ENCODE measurements around the gene GSTP1. TPM values are rescaled to one million over a fixed set of nuclear protein-coding genes. Genes with fewer than 3 reads are reported as not detected.

The GSTP1 gene
- total and polyA plus RNA-seq, 9 of the 15 experiments (the other 6 are each of a cell fraction or from before 2014, with no cell fraction given): 592 to 2,150 (median 1,204) TPM

DNA sequence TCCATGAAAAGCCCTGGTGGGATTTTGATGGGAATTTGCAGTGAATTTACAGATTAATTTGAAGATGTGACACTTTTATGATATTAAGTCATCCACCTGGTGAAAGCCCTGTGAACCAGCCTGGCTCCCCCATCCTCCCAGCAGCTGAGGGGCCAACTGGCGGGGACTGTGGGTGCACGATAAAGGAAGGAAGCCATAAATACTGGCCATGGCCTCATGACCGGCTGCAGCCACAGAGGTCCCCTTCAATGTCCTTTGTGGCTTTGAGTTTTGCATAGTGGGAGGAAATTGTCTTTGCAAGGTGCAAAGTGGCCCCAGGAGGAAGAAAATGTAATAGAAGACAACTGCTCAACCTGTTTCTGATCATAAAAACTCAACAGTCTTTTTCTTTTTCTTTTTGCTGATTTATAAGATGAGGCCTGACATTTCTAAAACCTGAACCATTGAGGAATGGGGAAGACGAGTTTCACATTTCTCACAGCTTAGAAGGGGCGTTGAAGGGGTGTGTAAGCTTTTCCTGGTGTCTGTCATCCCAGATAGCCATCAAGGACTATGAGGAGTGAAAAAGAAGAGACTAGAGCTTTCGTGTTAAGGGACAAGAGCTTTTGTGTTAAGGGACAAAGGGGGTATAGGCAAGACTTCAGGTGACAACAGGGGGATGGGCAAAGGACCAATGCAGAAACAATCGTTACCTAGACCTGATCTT is 16.9 kb downstream of the GSTP1 start (continued):
- TF ChIP-seq POLR2AphosphoS5 (IDR thresholded peaks at IDR 0.05; ENCODE audit: control insufficient read depth, insufficient read depth, low read depth, low read length) (peak; percentile 85), SAP30 (IDR thresholded peaks at IDR 0.05; ENCODE audit: borderline replicate concordance, insufficient read depth, low read depth, low read length, poor library complexity, severe bottlenecking) (no peak), NUFIP1 (IDR thresholded peaks at IDR 0.05; ENCODE audit: partially characterized antibody) (no peak), NFYB (IDR thresholded peaks at IDR 0.05; ENCODE audit: extremely low read depth, insufficient read length) (no peak), ZFP36 (IDR thresholded peaks at IDR 0.05; ENCODE audit: low read depth, low read length, partially characterized antibody) (no peak), TAF9B (IDR thresholded peaks at IDR 0.05; ENCODE audit: partially characterized antibody) (no peak), TCFL5 (CRISPR knock-in tag; conservative IDR thresholded peaks at IDR 0.05) (no peak), LEF1 (IDR thresholded peaks at IDR 0.05) (peak; percentile 76), POLR3G (IDR thresholded peaks at IDR 0.05; ENCODE audit: extremely low read depth, insufficient read length, insufficient replicate concordance) (no peak), SREBF2 (CRISPR knock-in tag; IDR thresholded peaks at IDR 0.05) (no peak), CBFA2T2 (conservative IDR thresholded peaks at IDR 0.05) (peak; percentile 90), CBX5 (IDR thresholded peaks at IDR 0.05; ENCODE audit: borderline replicate concordance, low read depth) (no peak), TCF3 (CRISPR knock-in tag; IDR thresholded peaks at IDR 0.05) (peak; percentile 92), TAL1 (IDR thresholded peaks at IDR 0.05) (peak; percentile 72; the same call in 1 of the 2 replicates), SAFB2 (IDR thresholded peaks at IDR 0.05; ENCODE audit: borderline replicate concordance, low read depth, low read length, severe bottlenecking) (no peak), ZNF121 (CRISPR knock-in tag; conservative IDR thresholded peaks at IDR 0.05) (no peak), MYBL2 (IDR thresholded peaks at IDR 0.05; ENCODE audit: low read depth) (no peak), MYBL2 (CRISPR knock-in tag; IDR thresholded peaks at IDR 0.05; ENCODE audit: borderline replicate concordance) (no peak), ADNP (tag; IDR thresholded peaks at IDR 0.05) (no peak)
- TF ChIP-seq, protein P1, sequence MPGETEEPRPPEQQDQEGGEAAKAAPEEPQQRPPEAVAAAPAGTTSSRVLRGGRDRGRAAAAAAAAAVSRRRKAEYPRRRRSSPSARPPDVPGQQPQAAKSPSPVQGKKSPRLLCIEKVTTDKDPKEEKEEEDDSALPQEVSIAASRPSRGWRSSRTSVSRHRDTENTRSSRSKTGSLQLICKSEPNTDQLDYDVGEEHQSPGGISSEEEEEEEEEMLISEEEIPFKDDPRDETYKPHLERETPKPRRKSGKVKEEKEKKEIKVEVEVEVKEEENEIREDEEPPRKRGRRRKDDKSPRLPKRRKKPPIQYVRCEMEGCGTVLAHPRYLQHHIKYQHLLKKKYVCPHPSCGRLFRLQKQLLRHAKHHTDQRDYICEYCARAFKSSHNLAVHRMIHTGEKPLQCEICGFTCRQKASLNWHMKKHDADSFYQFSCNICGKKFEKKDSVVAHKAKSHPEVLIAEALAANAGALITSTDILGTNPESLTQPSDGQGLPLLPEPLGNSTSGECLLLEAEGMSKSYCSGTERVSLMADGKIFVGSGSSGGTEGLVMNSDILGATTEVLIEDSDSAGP (CRISPR knock-in tag; IDR thresholded peaks at IDR 0.05): no peak
- TF ChIP-seq, protein P2, sequence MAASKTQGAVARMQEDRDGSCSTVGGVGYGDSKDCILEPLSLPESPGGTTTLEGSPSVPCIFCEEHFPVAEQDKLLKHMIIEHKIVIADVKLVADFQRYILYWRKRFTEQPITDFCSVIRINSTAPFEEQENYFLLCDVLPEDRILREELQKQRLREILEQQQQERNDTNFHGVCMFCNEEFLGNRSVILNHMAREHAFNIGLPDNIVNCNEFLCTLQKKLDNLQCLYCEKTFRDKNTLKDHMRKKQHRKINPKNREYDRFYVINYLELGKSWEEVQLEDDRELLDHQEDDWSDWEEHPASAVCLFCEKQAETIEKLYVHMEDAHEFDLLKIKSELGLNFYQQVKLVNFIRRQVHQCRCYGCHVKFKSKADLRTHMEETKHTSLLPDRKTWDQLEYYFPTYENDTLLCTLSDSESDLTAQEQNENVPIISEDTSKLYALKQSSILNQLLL (CRISPR knock-in tag; IDR thresholded peaks at IDR 0.05; ENCODE audit: borderline replicate concordance): no peak
- TF ChIP-seq, protein P3, sequence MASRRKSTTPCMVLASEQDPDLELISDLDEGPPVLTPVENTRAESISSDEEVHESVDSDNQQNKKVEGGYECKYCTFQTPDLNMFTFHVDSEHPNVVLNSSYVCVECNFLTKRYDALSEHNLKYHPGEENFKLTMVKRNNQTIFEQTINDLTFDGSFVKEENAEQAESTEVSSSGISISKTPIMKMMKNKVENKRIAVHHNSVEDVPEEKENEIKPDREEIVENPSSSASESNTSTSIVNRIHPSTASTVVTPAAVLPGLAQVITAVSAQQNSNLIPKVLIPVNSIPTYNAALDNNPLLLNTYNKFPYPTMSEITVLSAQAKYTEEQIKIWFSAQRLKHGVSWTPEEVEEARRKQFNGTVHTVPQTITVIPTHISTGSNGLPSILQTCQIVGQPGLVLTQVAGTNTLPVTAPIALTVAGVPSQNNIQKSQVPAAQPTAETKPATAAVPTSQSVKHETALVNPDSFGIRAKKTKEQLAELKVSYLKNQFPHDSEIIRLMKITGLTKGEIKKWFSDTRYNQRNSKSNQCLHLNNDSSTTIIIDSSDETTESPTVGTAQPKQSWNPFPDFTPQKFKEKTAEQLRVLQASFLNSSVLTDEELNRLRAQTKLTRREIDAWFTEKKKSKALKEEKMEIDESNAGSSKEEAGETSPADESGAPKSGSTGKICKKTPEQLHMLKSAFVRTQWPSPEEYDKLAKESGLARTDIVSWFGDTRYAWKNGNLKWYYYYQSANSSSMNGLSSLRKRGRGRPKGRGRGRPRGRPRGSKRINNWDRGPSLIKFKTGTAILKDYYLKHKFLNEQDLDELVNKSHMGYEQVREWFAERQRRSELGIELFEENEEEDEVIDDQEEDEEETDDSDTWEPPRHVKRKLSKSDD (conservative IDR thresholded peaks at IDR 0.05; ENCODE audit: low read length): no peak
- TF ChIP-seq, protein P4, sequence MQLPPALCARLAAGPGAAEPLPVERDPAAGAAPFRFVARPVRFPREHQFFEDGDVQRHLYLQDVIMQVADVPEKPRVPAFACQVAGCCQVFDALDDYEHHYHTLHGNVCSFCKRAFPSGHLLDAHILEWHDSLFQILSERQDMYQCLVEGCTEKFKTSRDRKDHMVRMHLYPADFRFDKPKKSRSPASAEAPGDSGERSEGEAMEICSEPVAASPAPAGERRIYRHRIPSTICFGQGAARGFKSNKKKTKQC (CRISPR knock-in tag; IDR thresholded peaks at IDR 0.05): no peak
